GM21515 (cell line): ENCODE results near the gene MAP2K3.
"Not testable (repeated sequence)": the region's sequence is repeated elsewhere in the genome, so short reads cannot be mapped to it uniquely, and the experiment has no call there.

Source experiments
- ATAC-seq: cut with Tn5 transposase; IDR thresholded peaks from one replicate; pipeline ENCODE4 v1.9.1; 2021; ENCODE audit not compliant: unreplicated experiment

MAP2K3 gene

DNA sequence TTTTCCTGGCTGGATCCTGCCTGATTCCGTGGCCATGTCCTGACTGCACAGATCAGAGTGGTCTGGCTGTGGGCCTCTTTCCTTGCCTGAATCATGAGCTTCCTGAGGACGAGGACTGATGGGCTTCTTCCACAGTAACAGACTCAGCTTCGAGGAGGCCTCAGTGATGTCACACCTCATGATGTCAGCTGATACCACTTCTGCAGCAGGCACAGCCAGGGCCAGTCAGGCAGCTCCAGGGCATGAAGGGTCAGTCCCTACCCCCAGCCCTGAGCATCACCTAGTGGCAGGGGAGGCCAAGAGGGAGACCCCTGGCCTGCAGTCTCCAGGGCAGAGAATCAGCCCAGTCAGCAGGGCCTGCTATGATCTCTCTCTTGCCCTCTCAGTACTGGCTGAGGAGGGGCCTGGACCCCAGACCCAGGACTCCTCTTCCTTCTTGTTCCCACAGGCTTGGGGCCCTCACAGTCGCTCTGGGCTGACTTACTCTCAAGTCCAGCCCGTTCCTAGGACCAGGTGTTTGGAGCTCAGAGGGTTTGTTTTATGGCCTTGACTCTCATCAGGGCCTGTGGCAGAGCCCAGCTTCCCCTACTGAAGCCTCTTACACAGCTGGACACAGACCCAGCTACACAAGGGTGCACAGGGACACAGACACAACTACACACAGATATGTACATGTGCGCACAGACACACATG is 65.0 kb downstream of the MAP2K3 start:
- not testable (repeated sequence) for ATAC-seq

- not testable (repeated sequence) for ATAC-seq
These were observed 66.0 kb downstream of the MAP2K3 start for GRCh38 chr17:21350495-21350894.

GRCh38 chr17:21351366-21352065 is 67.0 kb downstream of the MAP2K3 start:
- ATAC-seq: no peak

GRCh38 chr17:21352221-21352980 is 67.9 kb downstream of the MAP2K3 start:
- no peak for ATAC-seq

- no peak for ATAC-seq
These were observed 68.4 kb downstream of the MAP2K3 start for GRCh38 chr17:21352981-21353265.

- no peak for ATAC-seq
These were observed 69.0 kb downstream of the MAP2K3 start for GRCh38 chr17:21353326-21354010.

DNA sequence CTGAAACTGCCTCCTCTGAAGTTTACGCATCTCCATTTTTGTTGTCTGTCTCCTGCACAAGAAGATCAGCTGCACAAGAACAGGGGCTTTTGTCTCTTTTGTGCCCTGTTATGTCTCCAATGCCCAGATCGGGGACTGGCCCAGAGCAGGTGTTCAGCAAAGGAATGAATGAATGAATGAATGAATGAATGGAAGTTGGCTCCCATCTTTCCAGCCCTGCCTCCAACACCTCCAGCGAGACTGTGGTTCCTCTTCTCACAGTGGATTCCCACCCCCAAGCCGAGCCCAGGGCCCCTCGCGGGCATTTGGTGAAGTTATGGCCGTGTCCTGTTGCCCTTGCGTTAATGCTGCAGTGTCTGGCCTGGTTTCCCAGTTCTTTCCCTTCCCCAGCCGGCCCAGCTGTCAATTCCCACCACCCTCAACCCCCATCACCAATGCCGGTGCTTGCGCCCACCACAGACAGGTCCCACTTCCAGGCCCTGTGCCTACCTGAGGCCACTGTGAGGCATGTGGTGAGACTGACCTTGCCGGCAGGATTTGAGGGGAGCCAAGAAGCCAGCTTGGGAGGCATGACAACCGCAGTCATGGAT is 70.4 kb downstream of the MAP2K3 start:
- no peak for ATAC-seq

- ATAC-seq: no peak
These were observed 71.1 kb downstream of the MAP2K3 start for GRCh38 chr17:21355586-21355985.

GRCh38 chr17:21356537-21357127 is 72.1 kb downstream of the MAP2K3 start:
- no peak for ATAC-seq

- no peak for ATAC-seq
These were observed 72.8 kb downstream of the MAP2K3 start for GRCh38 chr17:21357281-21357680.

- no peak for ATAC-seq
These were observed 73.5 kb downstream of the MAP2K3 start for GRCh38 chr17:21357696-21358656.

GRCh38 chr17:21358682-21359482 is 74.4 kb downstream of the MAP2K3 start:
- no peak for ATAC-seq

- ATAC-seq: no peak
These were observed 75.0 kb downstream of the MAP2K3 start for GRCh38 chr17:21359483-21359840.

DNA sequence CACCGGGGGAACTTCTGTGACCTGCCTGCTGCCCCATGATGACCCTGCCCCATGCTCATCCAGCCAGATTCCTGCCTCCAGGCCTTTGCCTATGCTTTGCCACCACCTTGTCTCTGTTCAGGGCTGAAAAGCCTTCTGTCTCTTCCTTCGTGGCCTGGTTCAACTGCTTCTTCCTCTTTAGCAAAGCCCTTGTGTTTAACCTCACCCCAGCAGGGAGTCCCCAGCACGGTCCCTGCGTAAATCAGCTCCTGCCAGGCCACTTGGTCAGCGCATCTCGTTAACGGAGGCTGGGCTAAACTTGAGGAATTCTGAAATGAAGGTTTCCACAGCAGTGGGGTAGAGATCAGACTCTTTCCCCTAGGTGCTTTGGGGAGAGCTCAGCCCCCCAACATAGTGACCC is 75.5 kb downstream of the MAP2K3 start:
- no peak for ATAC-seq

GRCh38 chr17:21361020-21361809 is 76.7 kb downstream of the MAP2K3 start:
- no peak for ATAC-seq

DNA sequence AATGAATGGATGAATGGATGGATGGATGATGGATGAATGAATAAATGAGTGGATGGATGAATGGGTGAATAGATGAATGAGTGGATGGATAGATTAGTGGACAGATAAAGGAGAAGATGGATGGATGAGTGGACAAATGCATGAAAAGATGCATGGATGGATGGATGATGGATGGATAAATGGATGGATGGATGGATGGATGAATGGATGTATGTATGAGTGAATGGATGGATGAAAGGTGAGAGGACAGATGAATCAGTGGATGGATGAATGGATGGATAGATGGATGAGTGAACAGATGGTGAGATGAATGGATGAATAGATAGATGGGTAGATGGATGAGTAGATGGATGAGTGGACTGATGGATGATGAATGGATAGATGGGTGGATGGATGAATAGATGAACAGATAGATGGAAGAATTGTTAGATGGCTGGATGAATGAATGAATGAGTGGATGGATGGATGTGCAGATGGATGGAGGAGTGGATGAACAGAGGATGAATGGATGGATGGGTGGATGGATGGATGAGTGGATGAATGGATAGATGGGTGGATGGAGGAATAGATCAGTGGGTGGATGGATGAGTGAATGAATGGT is 77.9 kb downstream of the MAP2K3 start:
- ATAC-seq: no peak

- no peak for ATAC-seq
These were observed 79.5 kb downstream of the MAP2K3 start for GRCh38 chr17:21363776-21364642.
